H4 (cell line): ENCODE results near the gene TTC9C. TPM values are rescaled to one million over a fixed set of nuclear protein-coding genes. Genes with fewer than 3 reads are reported as not detected.
"Not testable (repeated sequence)": the region's sequence is repeated elsewhere in the genome, so short reads cannot be mapped to it uniquely, and the experiment has no call there.

Experiments
- DNase-seq: peaks from one replicate; pipeline ENCODE4 v3.0.0-alpha.2; 2015; ENCODE audit warnings: low spot score
- total RNA-seq: library from RNA; depleted of rRNA; stranded (reverse); fragments of >200 nt; shearing (Covaris generic); gene quantifications from 2 replicates; pipeline ENCODE4 v1.2.3, GENCODE V29; 2014

The TTC9C gene
- total RNA-seq, 1 experiment from 2014 or later = 46.9 TPM

DNA sequence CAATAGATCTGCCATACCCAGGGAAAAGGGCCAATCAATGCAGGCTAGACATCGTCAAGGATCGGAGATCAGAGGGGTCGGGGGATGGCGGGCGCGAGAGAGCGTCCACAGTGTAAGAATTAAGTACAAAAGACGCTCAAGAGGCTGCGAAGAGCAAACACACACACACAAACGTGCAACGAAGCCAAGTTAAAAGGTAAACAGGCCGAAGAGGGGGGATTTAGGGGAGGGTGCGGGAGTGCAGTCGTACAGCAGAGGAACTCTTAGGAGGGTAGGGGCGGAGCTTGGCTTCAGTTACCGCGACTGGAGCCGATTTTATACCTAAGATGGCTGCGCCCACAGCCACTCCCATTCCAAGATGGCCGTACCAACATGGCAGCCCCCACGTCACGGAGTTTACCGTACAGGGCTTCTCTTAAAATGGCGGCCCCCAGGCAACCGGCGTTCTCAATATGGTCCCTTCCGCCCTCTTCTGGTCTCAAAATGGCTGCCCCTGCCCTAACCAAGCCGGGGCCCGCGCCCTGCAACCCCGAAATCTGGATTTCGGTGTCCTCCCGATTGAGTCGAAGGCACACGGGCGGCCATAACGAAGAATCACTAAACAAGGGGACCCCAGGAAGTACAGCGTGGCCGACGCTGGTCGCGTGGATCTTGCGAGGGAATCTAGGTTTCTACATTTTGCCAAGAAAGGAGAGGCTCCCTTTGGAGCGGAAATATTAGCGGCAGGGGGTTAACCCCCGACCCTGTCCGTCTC is 18.9 kb upstream of the TTC9C start:
- peak; percentile 97 for DNase-seq

DNA sequence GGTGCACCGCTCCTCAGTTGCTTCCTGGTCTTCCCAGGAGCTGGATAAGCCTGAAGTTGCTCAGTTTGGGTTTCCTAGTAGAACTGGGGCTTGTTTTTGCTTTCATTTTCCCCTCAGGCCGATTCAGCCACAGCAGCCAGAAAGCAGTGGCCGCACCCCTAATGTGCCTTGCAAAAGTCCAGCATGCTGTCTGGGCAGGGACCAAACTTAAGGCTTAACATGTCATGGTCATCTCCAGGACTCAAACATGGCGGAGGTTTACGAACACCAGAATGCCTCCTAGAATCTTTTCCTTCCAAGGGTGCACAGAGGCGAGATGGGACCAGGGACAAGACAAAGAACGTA is 18.3 kb upstream of the TTC9C start:
- no peak for DNase-seq

DNA sequence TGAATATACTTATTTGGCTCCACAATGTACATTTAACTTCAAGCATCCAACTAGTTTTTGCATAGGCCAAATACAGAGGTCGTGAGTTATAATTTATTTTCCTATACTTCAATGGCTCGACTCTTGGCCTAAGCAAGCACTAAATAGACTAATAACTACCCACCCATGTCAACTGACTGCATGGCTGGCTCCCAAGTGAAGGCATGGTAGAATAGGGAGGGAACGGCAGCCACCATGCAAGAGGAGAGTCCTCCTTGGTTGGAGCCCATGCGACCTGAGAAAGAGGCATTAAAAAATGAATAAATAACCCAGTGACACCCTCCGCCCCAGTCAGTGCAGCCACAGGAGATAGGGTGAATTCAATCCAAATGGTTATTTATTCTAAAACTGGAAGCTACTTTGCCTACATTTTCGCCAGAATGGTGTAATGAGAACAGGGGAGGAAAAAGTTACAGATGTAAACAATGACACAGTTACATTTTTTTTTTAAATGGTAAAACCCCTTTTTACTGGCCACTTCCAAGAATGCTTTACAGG is 15.9 kb upstream of the TTC9C start:
- DNase-seq = no peak

DNA sequence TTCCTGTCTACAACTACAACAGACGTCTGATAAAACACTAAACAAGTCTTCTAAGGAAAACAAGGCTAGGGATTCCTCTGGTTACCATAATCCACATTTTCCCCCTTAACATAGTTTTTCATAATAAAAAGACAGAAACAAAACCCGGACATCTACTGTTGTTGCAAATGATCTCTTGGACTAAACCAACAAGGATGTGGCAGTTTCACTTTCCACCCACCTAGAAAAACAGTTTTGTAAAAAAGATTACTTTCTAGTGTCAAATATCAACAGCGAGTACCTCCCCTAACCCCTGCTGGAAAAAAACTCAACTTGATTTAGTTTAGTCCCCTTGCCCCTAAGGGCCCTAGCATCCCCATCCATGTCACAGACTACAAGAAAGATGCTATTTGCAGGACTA is 15.4 kb upstream of the TTC9C start:
- DNase-seq = no peak

- DNase-seq = no peak
Observed at GRCh38 chr11:62713343-62713742, 14.9 kb upstream of the TTC9C start.

DNA sequence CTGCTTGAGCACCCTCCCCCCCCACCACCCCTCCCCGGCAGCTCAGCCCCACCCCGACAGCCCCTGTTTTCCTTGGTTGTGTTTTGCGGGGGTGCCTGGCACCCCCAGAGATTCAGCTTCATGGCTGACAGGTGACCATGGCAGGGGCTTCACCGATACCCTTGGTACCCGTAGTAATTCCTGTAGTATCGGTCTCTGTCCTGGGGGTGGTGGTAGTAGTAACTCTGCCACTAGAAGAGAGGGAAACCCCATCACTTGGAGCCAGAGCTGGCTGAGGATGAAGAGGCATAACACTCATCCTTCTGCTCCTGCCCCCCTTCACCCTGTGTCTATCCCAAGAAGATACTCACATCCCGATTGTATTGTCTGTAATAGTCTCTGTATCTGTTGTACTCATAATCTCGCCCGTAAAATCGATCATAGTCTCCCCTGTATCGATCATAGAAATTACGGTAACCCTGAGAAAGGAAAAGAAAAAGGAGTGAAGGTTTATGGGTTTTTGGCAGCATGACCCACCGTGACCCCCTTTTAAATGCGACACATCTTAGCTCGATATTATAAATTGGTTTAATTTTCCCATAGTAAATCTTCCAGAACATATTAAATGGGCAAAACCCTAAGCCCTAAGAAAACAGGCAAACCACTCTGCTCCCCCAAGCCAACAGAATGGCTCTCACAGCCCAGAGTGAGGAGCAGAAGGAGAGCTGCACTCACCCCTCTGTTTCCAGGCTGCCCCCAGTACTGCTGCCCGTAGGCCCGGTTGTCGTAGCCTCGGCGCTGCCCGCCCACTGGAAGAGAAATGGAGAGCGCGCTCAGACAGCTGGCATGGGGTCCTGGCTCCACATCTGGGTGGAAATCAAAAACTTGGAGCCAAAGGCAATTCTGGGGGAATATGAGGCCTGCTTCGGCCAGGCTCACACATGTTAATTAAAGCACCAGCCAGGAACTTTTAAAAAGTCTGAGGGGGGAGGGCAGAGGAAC is 12.8 kb upstream of the TTC9C start:
- DNase-seq = no peak

DNA sequence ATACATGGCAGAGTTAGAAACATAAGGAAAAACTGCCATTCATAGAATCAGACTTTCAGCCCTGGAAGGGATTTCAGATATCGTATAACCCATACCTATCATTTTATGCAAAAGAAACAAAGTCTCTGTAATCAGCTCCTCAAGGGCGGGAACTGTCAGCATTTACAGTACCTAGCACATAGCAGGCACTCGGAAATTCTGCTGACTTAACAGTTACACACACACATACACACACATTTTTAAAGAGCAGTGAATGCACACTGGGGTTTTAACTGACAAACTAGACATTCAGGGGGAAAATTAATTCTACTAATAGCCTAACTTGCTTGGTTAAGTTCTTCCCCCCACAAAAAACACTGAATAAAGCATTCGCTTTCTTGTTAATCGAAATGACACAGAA is 12.1 kb upstream of the TTC9C start:
- no peak for DNase-seq

GRCh38 chr11:62716816-62717215 is 11.5 kb upstream of the TTC9C start:
- DNase-seq = no peak

DNA sequence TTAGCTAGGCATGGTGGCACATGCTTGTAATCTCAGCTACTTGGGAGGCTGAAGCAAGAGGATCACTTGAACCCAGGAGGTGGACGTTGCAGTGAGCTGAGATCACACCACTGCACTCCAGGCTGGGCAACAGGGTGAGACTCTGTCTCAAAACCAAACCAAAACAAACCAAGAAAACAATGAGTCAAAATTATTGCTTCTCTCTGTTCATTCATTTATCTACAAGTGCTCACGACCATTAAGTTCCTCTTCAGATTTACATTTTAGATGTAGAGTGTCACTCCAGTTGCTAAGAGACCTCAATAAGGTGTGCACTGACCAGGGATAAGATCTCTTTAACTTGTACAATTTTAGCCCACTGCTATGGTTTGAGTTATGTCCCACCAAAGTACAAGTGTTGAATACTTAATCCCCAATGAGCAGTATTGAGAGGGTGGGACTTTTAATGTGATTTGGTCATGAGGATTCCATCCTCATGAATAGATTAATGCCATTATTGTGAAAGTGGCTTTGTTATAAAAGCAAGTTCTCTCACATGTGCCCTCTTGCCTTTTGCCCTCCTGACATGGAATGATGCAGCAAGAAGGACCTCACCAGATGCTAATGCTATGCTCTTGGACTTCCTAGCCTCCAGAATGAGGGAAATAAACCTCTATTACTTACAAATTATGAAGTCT is 8.8 kb upstream of the TTC9C start:
- no peak for DNase-seq

GRCh38 chr11:62721994-62722393 is 6.3 kb upstream of the TTC9C start:
- no peak for DNase-seq

GRCh38 chr11:62724171-62724570 is 4.1 kb upstream of the TTC9C start:
- no peak for DNase-seq

GRCh38 chr11:62725646-62726045 is 2.6 kb upstream of the TTC9C start:
- no peak for DNase-seq

DNA sequence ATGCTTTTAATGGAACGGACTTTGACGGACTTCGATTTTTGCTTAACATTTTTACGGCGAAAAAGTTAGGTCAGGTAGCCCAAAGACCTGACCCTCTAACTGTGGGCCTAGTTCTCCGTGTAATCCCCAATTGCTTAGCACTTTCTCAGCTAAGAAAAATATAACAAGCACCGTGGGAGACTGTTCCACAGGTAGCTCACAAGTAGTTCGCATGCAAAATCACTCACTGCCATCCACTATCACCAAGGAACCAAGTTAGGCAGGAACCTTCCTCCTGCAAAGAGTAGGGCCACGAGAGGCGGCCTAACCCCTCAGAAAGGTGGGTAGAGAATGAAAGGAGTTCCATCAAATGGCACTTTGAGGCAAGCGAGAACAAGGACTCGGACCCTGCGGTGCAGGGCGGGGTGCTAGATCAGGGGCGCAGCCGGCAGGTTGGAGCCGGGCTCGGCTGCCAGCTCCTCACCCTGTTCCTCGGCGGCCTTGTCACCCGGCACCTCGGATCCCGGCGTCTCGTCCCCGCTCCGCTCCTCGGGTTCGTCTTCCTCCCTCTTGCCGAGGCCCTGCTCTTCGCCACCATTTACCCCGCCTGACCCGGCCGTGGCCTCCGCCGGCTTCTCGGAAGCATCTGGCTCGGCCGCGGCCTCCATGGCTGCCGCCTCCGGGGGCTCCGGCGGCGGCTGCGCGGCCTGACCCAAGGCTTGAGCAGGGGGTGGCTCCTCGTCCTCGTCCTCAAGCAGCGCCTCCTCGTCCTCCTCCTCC is 2.0 kb upstream of the TTC9C start:
- DNase-seq = no peak

GRCh38 chr11:62726915-62727164 is 1.4 kb upstream of the TTC9C start:
- no peak for DNase-seq

DNA sequence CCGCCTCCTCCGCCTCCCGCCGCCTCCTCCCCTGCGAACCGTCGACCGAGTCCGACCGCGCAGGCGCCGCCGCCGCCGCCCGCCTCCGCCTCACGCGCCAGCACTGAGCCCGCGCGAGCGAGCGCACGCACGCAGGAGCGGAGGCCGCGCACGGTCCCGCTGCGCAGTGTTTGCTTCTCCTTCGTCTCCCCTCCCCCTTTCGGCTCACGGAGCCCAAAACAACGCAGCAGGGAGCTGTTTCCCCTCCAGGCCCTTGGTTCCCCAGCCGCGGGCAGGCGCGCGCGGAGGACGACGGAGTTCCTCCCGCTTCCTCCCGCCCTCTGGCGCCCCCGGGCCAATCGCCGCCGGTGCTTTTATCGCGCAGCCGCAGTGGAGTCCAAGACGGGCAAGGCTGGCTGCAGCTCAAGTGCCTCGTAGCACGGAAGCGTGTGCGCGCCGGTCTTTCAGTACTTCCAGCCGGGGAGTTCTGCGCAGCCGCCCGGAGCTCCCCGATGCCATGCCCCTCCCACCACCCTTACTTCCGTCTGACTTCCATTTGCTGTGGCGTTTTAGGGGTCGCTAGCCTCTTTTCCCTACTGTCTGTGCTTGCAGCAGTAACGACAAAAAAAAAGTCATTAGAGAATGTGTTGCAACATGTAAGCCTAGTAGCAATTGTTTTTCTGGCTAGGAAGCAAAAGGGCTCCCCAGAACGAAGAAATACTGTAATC is 968 bp upstream of the TTC9C start, which contains the start of gene HNRNPUL2:
Gene HNRNPUL2 (minus strand): TSS at position 293 of the 707 bp plus-strand sequence. CDS start 301 bp downstream, outside the sequence.
- peak; percentile 99 for DNase-seq

- DNase-seq = peak; percentile 96
Observed at GRCh38 chr11:62727872-62728170, 465 bp upstream of the TTC9C start.

GRCh38 chr11:62730076-62730475 is 1.8 kb downstream of the TTC9C start:
- not testable (repeated sequence) for DNase-seq

GRCh38 chr11:62732830-62733229 is 4.5 kb downstream of the TTC9C start:
- DNase-seq = no peak

- no peak for DNase-seq
Observed at GRCh38 chr11:62737196-62737595, 8.9 kb downstream of the TTC9C start.

GRCh38 chr11:62747475-62748160 is 19.3 kb downstream of the TTC9C start:
- DNase-seq = no peak
